PFSK-1 (cell line): ENCODE results near the gene WDR17.

Experiments used
- POLR2AphosphoS5 ChIP-seq: IDR thresholded peaks from 2 replicates; pipeline ENCODE4 v1.6.1; 2012; ENCODE audit warnings: low read depth, mild to moderate bottlenecking, control low read depth, low read length, moderate library complexity
- SIN3A ChIP-seq: IDR thresholded peaks from 2 replicates; pipeline ENCODE4 v1.6.1; 2012; ENCODE audit warnings: mild to moderate bottlenecking, low read length, moderate library complexity, borderline replicate concordance; ENCODE audit not compliant: insufficient read depth
- TAF1 ChIP-seq: IDR thresholded peaks from 2 replicates; pipeline ENCODE4 v1.6.1; 2012; ENCODE audit warnings: low read length, control low read depth, borderline replicate concordance; ENCODE audit not compliant: insufficient read depth

- no peak for TF ChIP-seq POLR2AphosphoS5
- no peak for TF ChIP-seq TAF1
- no peak for TF ChIP-seq SIN3A
Measured at GRCh38 chr4:176226736-176227135, 161.1 kb downstream of the WDR17 start.
